BLaER1 (cell line): ENCODE measurements around the gene UGT2B7.

Experiments used
- H3K27ac ChIP-seq: shearing (Covaris generic); formaldehyde crosslinking; 2 replicates; pipeline ENCODE4 v1.8.1; 2022
- H3K27me3 ChIP-seq: shearing (Covaris generic); formaldehyde crosslinking; 2 replicates; pipeline ENCODE4 v1.8.1; 2022
- H3K36me3 ChIP-seq: shearing (Covaris generic); formaldehyde crosslinking; 2 replicates; pipeline ENCODE4 v1.8.1; 2022
- H3K4me1 ChIP-seq: shearing (Covaris generic); formaldehyde crosslinking; 2 replicates; pipeline ENCODE4 v1.8.1; 2022
- H3K4me2 ChIP-seq: shearing (Covaris generic); formaldehyde crosslinking; 2 replicates; pipeline ENCODE4 v1.8.1; 2022
- H3K4me3 ChIP-seq: shearing (Covaris generic); formaldehyde crosslinking; 2 replicates; pipeline ENCODE4 v1.8.1; 2022
- H3K9ac ChIP-seq: shearing (Covaris generic); formaldehyde crosslinking; 2 replicates; pipeline ENCODE4 v1.8.1; 2022
- H3K9me3 ChIP-seq: shearing (Covaris generic); formaldehyde crosslinking; 2 replicates; pipeline ENCODE4 v1.8.1; 2022
- H4K20me1 ChIP-seq: shearing (Covaris generic); formaldehyde crosslinking; 2 replicates; pipeline ENCODE4 v1.8.1; 2022
- Cebpa-rat ChIP-seq: shearing (Covaris generic); IDR thresholded peaks from 2 replicates; pipeline ENCODE4 v1.8.1; 2022

Gene UGT2B7

GRCh38 chr4:69133993-69134392 lies 37.7 kb downstream of the UGT2B7 start:
- Histone ChIP-seq H3K36me3 (no peaks in the 10 kb centered on the region), H3K27ac (no peak overlapping the region), H3K4me3 (no peak overlapping the region), H3K9ac (no peak overlapping the region), H3K4me1 (no peaks in the 10 kb centered on the region), H4K20me1 (no peaks in the 10 kb centered on the region), H3K9me3 (no peaks in the 10 kb centered on the region), H3K4me2 (no peak overlapping the region), H3K27me3 (no peaks in the 10 kb centered on the region)
- TF ChIP-seq Cebpa-rat = no peak

- H3K36me3 ChIP-seq = no peaks in the 10 kb centered on the region
- no peaks in the 10 kb centered on the region for H3K27me3 ChIP-seq
- no peaks in the 10 kb centered on the region for H3K9me3 ChIP-seq
- no peak for TF ChIP-seq Cebpa-rat
- H3K4me3 ChIP-seq = no peak overlapping the region
- no peak overlapping the region for H3K4me2 ChIP-seq
- no peak overlapping the region for H3K9ac ChIP-seq
- H3K4me1 ChIP-seq = no peaks in the 10 kb centered on the region
- no peak overlapping the region for H3K27ac ChIP-seq
- no peaks in the 10 kb centered on the region for H4K20me1 ChIP-seq
Observed at GRCh38 chr4:69134471-69134870, 38.2 kb downstream of the UGT2B7 start.

- H3K27ac ChIP-seq = no peak overlapping the region
- H3K27me3 ChIP-seq = no peaks in the 10 kb centered on the region
- no peaks in the 10 kb centered on the region for H4K20me1 ChIP-seq
- H3K4me2 ChIP-seq = no peak overlapping the region
- no peaks in the 10 kb centered on the region for H3K4me1 ChIP-seq
- no peak for TF ChIP-seq Cebpa-rat
- H3K9ac ChIP-seq = no peak overlapping the region
- H3K36me3 ChIP-seq = no peaks in the 10 kb centered on the region
- H3K4me3 ChIP-seq = no peak overlapping the region
- H3K9me3 ChIP-seq = no peaks in the 10 kb centered on the region
Observed at GRCh38 chr4:69141320-69141719, 45.0 kb downstream of the UGT2B7 start.

GRCh38 chr4:69147334-69147733 lies 51.1 kb downstream of the UGT2B7 start:
- H3K27me3 ChIP-seq = no peaks in the 10 kb centered on the region
- no peak overlapping the region for H3K27ac ChIP-seq
- H3K4me2 ChIP-seq = no peak overlapping the region
- no peak for TF ChIP-seq Cebpa-rat
- H4K20me1 ChIP-seq = no peaks in the 10 kb centered on the region
- H3K9ac ChIP-seq = no peak overlapping the region
- no peaks in the 10 kb centered on the region for H3K9me3 ChIP-seq
- H3K36me3 ChIP-seq = no peaks in the 10 kb centered on the region
- no peaks in the 10 kb centered on the region for H3K4me1 ChIP-seq
- H3K4me3 ChIP-seq = no peak overlapping the region

- TF ChIP-seq Cebpa-rat = no peak
- Histone ChIP-seq H3K9me3 (no peaks in the 10 kb centered on the region), H3K9ac (no peak overlapping the region), H3K4me3 (no peak overlapping the region), H3K4me1 (no peaks in the 10 kb centered on the region), H4K20me1 (no peaks in the 10 kb centered on the region), H3K4me2 (no peak overlapping the region), H3K27ac (no peak overlapping the region), H3K36me3 (no peaks in the 10 kb centered on the region), H3K27me3 (no peaks in the 10 kb centered on the region)
Observed at GRCh38 chr4:69154021-69154420, 57.7 kb downstream of the UGT2B7 start.

DNA sequence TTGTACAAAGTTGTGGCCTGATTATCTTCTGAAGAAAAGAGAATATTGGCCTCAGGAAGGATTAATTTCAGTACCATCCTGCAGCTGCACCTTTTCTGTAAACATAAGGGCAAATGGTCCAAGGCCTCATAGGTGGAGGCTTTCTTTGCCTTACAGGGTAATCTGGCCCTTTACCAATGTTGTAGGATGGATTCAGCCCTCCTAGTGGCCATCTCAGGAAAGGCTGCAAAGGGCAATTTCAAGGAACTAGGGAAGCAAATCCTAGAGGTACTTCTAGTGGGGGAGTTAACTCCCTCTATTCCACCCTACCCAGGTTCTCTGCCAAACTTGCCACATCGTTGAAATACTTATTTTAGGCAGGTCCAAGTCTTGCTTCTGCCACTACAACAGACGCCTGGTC lies 60.6 kb downstream of the UGT2B7 start:
- Histone ChIP-seq H3K4me3 (no peak overlapping the region), H3K27ac (no peak overlapping the region), H3K9ac (no peak overlapping the region), H3K27me3 (no peaks in the 10 kb centered on the region), H3K36me3 (no peaks in the 10 kb centered on the region), H3K4me2 (no peak overlapping the region), H3K4me1 (no peaks in the 10 kb centered on the region), H3K9me3 (no peaks in the 10 kb centered on the region), H4K20me1 (no peaks in the 10 kb centered on the region)
- TF ChIP-seq Cebpa-rat = no peak
